Parathyroid adenoma (tissue), 2 donors: ENCODE measurements around the gene MTUS2.

ENCODE experiments used
- H2AFZ ChIP-seq: fragments of 300-600 bp; sonication (generic); one replicate; pipeline ENCODE4 v1.7.0; 2017; ENCODE audit warnings: antibody characterized with exemption, mild to moderate bottlenecking
- H3K27ac ChIP-seq: fragments of 300-600 bp; sonication (generic); one replicate; pipeline ENCODE4 v1.7.0; 2017
- H3K27me3 ChIP-seq: fragments of 300-600 bp; sonication (generic); one replicate; pipeline ENCODE4 v1.7.0; 2017; ENCODE audit warnings: low read length; ENCODE audit not compliant: control insufficient read depth, insufficient read depth
- H3K36me3 ChIP-seq: fragments of 300-600 bp; sonication (generic); one replicate; pipeline ENCODE4 v1.7.0; 2017; ENCODE audit warnings: low read length; ENCODE audit not compliant: control insufficient read depth, insufficient read depth
- H3K4me1 ChIP-seq: fragments of 300-600 bp; sonication (generic); one replicate; pipeline ENCODE4 v1.7.0; 2017; ENCODE audit warnings: control low read depth
- H3K4me2 ChIP-seq: fragments of 300-600 bp; sonication (generic); one replicate; pipeline ENCODE4 v1.7.0; 2017; ENCODE audit warnings: low read length
- H3K4me3 ChIP-seq: fragments of 300-600 bp; sonication (generic); one replicate; pipeline ENCODE4 v1.7.0; 2017; ENCODE audit warnings: low read depth, low read length
- H3K79me2 ChIP-seq: fragments of 300-600 bp; sonication (generic); one replicate; pipeline ENCODE4 v1.7.0; 2017; ENCODE audit warnings: control low read depth
- H3K9ac ChIP-seq: fragments of 300-600 bp; sonication (generic); one replicate; pipeline ENCODE4 v1.7.0; 2017; ENCODE audit warnings: mild to moderate bottlenecking
- H3K9me3 ChIP-seq: fragments of 300-600 bp; sonication (generic); one replicate; pipeline ENCODE4 v1.7.0; 2017; ENCODE audit warnings: low read length; ENCODE audit not compliant: control insufficient read depth
- TF ChIP-seq, protein P1 (sequence below): fragments of 300-600 bp; sonication (generic); IDR thresholded peaks from one replicate; pipeline ENCODE4 v1.7.0; 2017; ENCODE audit warnings: antibody characterized with exemption, mild to moderate bottlenecking
- donor health status: primary hyperparathyroidism.

Gene MTUS2

GRCh38 chr13:28976195-28976594 is 156.1 kb downstream of the MTUS2 start:
- Histone ChIP-seq H3K4me3 (no peak overlapping the region), H3K9me3 (no peaks in the 10 kb centered on the region), H2AFZ (no peak overlapping the region), H3K27ac (no peak overlapping the region), H3K79me2 (no peaks in the 10 kb centered on the region), H3K4me1 (no peaks in the 10 kb centered on the region), H3K27me3 (no peaks in the 10 kb centered on the region), H3K9ac (no peak overlapping the region), H3K4me2 (no peak overlapping the region), H3K36me3 (no peaks in the 10 kb centered on the region)
- TF ChIP-seq, protein P1, sequence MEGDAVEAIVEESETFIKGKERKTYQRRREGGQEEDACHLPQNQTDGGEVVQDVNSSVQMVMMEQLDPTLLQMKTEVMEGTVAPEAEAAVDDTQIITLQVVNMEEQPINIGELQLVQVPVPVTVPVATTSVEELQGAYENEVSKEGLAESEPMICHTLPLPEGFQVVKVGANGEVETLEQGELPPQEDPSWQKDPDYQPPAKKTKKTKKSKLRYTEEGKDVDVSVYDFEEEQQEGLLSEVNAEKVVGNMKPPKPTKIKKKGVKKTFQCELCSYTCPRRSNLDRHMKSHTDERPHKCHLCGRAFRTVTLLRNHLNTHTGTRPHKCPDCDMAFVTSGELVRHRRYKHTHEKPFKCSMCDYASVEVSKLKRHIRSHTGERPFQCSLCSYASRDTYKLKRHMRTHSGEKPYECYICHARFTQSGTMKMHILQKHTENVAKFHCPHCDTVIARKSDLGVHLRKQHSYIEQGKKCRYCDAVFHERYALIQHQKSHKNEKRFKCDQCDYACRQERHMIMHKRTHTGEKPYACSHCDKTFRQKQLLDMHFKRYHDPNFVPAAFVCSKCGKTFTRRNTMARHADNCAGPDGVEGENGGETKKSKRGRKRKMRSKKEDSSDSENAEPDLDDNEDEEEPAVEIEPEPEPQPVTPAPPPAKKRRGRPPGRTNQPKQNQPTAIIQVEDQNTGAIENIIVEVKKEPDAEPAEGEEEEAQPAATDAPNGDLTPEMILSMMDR = no peak

- Histone ChIP-seq H3K4me1 (no peaks in the 10 kb centered on the region), H3K4me3 (no peak overlapping the region), H3K9me3 (no peaks in the 10 kb centered on the region), H3K36me3 (no peaks in the 10 kb centered on the region), H2AFZ (no peak overlapping the region), H3K27ac (no peak overlapping the region), H3K79me2 (no peaks in the 10 kb centered on the region), H3K4me2 (no peak overlapping the region), H3K27me3 (no peaks in the 10 kb centered on the region), H3K9ac (no peak overlapping the region)
- TF ChIP-seq, protein P1 = no peak
These were observed 156.5 kb downstream of the MTUS2 start for GRCh38 chr13:28976636-28977035.

DNA sequence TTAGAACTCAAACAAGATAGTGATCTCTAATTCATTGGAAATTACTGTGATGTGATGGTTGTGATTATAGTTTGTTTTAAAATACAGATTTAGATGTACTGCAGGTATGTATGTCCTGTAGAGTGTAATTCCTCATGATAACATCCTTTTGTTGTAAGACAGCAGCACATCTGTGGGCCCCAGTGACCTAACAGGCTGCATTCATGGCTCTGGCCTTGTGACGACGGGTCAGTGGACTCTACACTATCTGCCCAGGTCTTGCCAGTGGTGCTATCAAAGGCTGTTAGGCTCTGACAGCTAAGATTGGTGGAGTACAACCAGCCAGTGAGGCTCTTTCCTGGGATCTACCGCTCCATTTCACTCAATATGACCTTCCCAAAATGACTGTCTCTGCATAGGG is 158.4 kb downstream of the MTUS2 start:
- no peak overlapping the region for H3K9ac ChIP-seq
- no peak overlapping the region for H3K4me2 ChIP-seq
- no peaks in the 10 kb centered on the region for H3K79me2 ChIP-seq
- no peak overlapping the region for H2AFZ ChIP-seq
- H3K9me3 ChIP-seq = no peaks in the 10 kb centered on the region
- no peak overlapping the region for H3K27ac ChIP-seq
- H3K4me3 ChIP-seq = no peak overlapping the region
- H3K27me3 ChIP-seq = no peaks in the 10 kb centered on the region
- no peaks in the 10 kb centered on the region for H3K4me1 ChIP-seq
- no peaks in the 10 kb centered on the region for H3K36me3 ChIP-seq
- TF ChIP-seq, protein P1 = no peak

DNA sequence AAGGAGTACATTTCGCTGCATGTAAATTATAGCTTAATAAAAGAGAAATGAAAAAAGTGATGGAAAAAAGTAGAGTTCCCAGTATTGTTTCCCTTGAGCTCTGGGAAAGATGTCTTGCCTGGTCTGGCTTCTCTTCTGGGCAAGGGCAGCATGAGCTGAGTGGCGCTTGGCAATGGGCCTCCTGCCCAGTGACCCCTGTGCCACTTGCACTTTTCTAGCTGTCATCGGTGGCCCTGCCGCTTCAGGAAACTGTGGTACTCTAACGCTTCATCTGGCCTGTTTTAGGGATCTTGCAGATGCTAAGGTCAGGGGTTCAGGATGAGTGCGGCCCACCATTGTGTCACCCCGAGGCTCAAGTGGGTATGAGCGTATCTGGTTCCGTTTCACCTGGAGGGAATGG is 161.4 kb downstream of the MTUS2 start:
- H3K79me2 ChIP-seq = no peaks in the 10 kb centered on the region
- H3K9ac ChIP-seq = no peak overlapping the region
- no peaks in the 10 kb centered on the region for H3K9me3 ChIP-seq
- no peaks in the 10 kb centered on the region for H3K4me1 ChIP-seq
- no peak overlapping the region for H2AFZ ChIP-seq
- no peaks in the 10 kb centered on the region for H3K36me3 ChIP-seq
- TF ChIP-seq, protein P1 = no peak
- no peak overlapping the region for H3K4me3 ChIP-seq
- no peak overlapping the region for H3K4me2 ChIP-seq
- no peaks in the 10 kb centered on the region for H3K27me3 ChIP-seq
- no peak overlapping the region for H3K27ac ChIP-seq

DNA sequence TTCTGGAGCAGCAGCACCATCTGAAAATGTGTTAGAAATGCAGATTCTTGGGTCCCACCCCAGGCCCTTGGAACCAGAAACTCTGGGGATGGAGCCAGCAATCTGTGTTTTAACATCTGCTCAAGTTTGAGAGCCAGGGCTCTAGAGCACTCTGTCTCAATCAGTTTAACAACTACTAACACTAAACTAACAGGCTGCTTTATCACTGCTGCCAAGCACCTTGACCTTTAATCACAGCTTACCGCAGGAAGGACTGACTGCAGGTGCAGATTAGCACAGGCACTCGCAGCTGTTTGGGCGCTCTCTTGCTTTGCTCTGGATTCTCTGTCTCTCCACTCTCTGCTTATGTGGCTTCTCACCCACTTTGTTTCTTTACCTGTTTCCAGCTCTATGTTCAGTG is 163.5 kb downstream of the MTUS2 start:
- H3K9me3 ChIP-seq = no peaks in the 10 kb centered on the region

More for the DNA sequence above, 163.5 kb downstream of the MTUS2 start:
- H3K4me2 ChIP-seq = no peak overlapping the region
- TF ChIP-seq, protein P1 = no peak
- H3K4me1 ChIP-seq = no peaks in the 10 kb centered on the region
- H3K27me3 ChIP-seq = no peaks in the 10 kb centered on the region
- no peak overlapping the region for H3K4me3 ChIP-seq
- H3K79me2 ChIP-seq = no peaks in the 10 kb centered on the region
- no peak overlapping the region for H3K27ac ChIP-seq
- no peaks in the 10 kb centered on the region for H3K36me3 ChIP-seq
- H2AFZ ChIP-seq = no peak overlapping the region
- no peak overlapping the region for H3K9ac ChIP-seq
